CD4-positive, alpha-beta T cell treated with Interleukin-10 for 1 hour (primary cell): ENCODE measurements around the gene MAP3K1.

Source experiments
- DNase-seq: peaks from one replicate; pipeline ENCODE4 v3.0.0-alpha.2; 2020

Gene MAP3K1

GRCh38 chr5:56913766-56914165 lies 98.4 kb downstream of the MAP3K1 start:
- DNase-seq, result no peak

- DNase-seq, result no peak
Observed at GRCh38 chr5:56914678-56915077, 99.3 kb downstream of the MAP3K1 start.

GRCh38 chr5:56917534-56917933 lies 102.2 kb downstream of the MAP3K1 start:
- DNase-seq, result no peak

- no peak for DNase-seq
Observed at GRCh38 chr5:56918054-56918453, 102.7 kb downstream of the MAP3K1 start.

- DNase-seq, result no peak
Observed at GRCh38 chr5:56919942-56920662, 104.8 kb downstream of the MAP3K1 start.

- DNase-seq, result no peak
Observed at GRCh38 chr5:56922922-56923321, 107.6 kb downstream of the MAP3K1 start.

- DNase-seq, result no peak
Observed at GRCh38 chr5:56934325-56934724, 119.0 kb downstream of the MAP3K1 start.

GRCh38 chr5:56938858-56939257 lies 123.5 kb downstream of the MAP3K1 start:
- no peak for DNase-seq

- DNase-seq, result no peak
Observed at GRCh38 chr5:56941981-56942380, 126.6 kb downstream of the MAP3K1 start.
